Esophagus muscularis mucosa (tissue), 3 donors: Measurements from ENCODE around the gene CAMK1.

ENCODE experiments used
- CTCF ChIP-seq, 3 experiments: fragments of 200-600 bp in 2 of 3; fragments of 450-650 bp in 1 of 3; sonication (generic) in 2 of 3; IDR thresholded peaks; one replicate each; pipeline ENCODE4 v1.5.1; 2017 to 2019; ENCODE audit warnings: antibody characterized with exemption in 3 of 3, mild to moderate bottlenecking in 2 of 3, moderate library complexity in 1 of 3
- POLR2A ChIP-seq: fragments of 450-650 bp; IDR thresholded peaks from one replicate; pipeline ENCODE4 v1.6.1; 2017; ENCODE audit warnings: antibody characterized with exemption, moderate library complexity, mild to moderate bottlenecking, low read depth

- TF ChIP-seq CTCF (IDR thresholded peaks at IDR 0.05) (no peak), POLR2A (no peak)
Observed at GRCh38 chr3:9781978-9782603, 12.3 kb upstream of the CAMK1 start.
